Lung (tissue), 12 donors: ENCODE data around the gene SCAPER. TPM values are rescaled to one million over a fixed set of nuclear protein-coding genes. Genes with fewer than 3 reads are reported as not detected.

Experiments used
- ATAC-seq: fragments of 200-7000 bp; cut with Tn5 transposase; one replicate; pipeline ENCODE4 v1.9.1; 2020; ENCODE audit warnings: moderate number of reproducible peaks; ENCODE audit not compliant: insufficient read depth, low FRiP score
- DNase-seq, 3 donors: peaks; one replicate each; pipeline ENCODE4 v3.0.0-alpha.2; 2013 to 2017
- H3K27ac ChIP-seq, 2 donors: one replicate each; pipeline ENCODE4 v1.5.1; 2013; ENCODE audit warnings: mild to moderate bottlenecking in 2 of 2, moderate library complexity in 2 of 2, control low read depth in 1 of 2, inconsistent platforms in 1 of 2, low read depth in 1 of 2, low read length in 1 of 2
- H3K27me3 ChIP-seq, 3 donors: one replicate each; pipeline ENCODE4 v1.5.1; 2013; ENCODE audit warnings: low read length in 2 of 3; ENCODE audit not compliant: control insufficient read depth in 3 of 3, insufficient read depth in 3 of 3
- H3K36me3 ChIP-seq, 4 donors: one replicate each; pipeline ENCODE4 v1.5.1; 2013; ENCODE audit warnings: low read length in 4 of 4, mild to moderate bottlenecking in 1 of 4, moderate library complexity in 1 of 4; ENCODE audit not compliant: control insufficient read depth in 4 of 4, insufficient read depth in 4 of 4
- H3K4me1 ChIP-seq, 5 donors: one replicate each; pipeline ENCODE4 v1.5.1; 2013; ENCODE audit warnings: low read length in 5 of 5, mild to moderate bottlenecking in 2 of 5, moderate library complexity in 1 of 5; ENCODE audit not compliant: control insufficient read depth in 5 of 5, insufficient read depth in 5 of 5
- H3K4me3 ChIP-seq: one replicate; pipeline ENCODE4 v1.5.1; 2013; ENCODE audit warnings: mild to moderate bottlenecking, control low read depth, moderate library complexity
- H3K9ac ChIP-seq, 2 donors: one replicate each; pipeline ENCODE4 v1.5.1; 2013; ENCODE audit warnings: low read length in 2 of 2, control low read depth in 1 of 2; ENCODE audit not compliant: insufficient read depth in 1 of 2
- H3K9me3 ChIP-seq, 4 donors: one replicate each; pipeline ENCODE4 v1.5.1; 2013; ENCODE audit warnings: low read length in 3 of 4, mild to moderate bottlenecking in 1 of 4, moderate library complexity in 1 of 4; ENCODE audit not compliant: control insufficient read depth in 4 of 4, insufficient read depth in 3 of 4
- CTCF ChIP-seq: IDR thresholded peaks from 2 replicates; pipeline ENCODE4 v1.5.1; 2012; ENCODE audit warnings: mild to moderate bottlenecking; ENCODE audit errors: control extremely low read depth, extremely low read depth
- WGBS, 2 donors: extraction: QIAGEN DNeasy Blood & Tissue Kit; methylation state at CpG; one replicate each; pipeline ENCODE4 v1.1.7; 2013; 5-methylcytosine and 5-hydroxymethylcytosine counted together
- polyA plus RNA-seq, 2 donors: library from polyadenylated mRNA; stranded (reverse); fragments of 200-250 nt; gene quantifications; one replicate each; pipeline ENCODE4 v1.2.1, GENCODE V29; 2013
- total RNA-seq, 2 donors: library from RNA; depleted of rRNA in 1 of 2; stranded (reverse); fragments of >200 nt in 1 of 2; gene quantifications; one replicate each; pipeline ENCODE4 v1.2.1, GENCODE V29; 2014 to 2021
- donor health status: control.
- donor health status: control.
- donor health status: Bipolar disorder and iron deficiency.
- donor health status: healthy.
- donor health status: DM: yes; HTN: yes; CAD: no.

SCAPER gene
- total and polyA plus RNA-seq, 4 donors = 3.9 to 40.2 (median 19.5) TPM

GRCh38 chr15:76565366-76565765 lies 339.8 kb downstream of the SCAPER start:
- peaks cover 0 to 9% (median 0%) of the 10 kb centered on the region in 5 donors for H3K4me1 ChIP-seq
- no peaks in the 10 kb centered on the region for H3K36me3 ChIP-seq
- H3K9ac ChIP-seq = no peak overlapping the region
- no peak for TF ChIP-seq CTCF
- DNase-seq (no peak), ATAC-seq (no peak)
- peaks cover 0 to 6% (median 2%) of the 10 kb centered on the region in 4 donors for H3K9me3 ChIP-seq
- WGBS, 2 donors = 72 to 79% methylated on average over 1 of the region's 1 CpG
- H3K27ac ChIP-seq = no peak overlapping the region
- H3K27me3 ChIP-seq = no peaks in the 10 kb centered on the region
- no peak overlapping the region for H3K4me3 ChIP-seq

GRCh38 chr15:76555247-76555646 lies 349.9 kb downstream of the SCAPER start:
- DNase-seq (no peak), ATAC-seq (no peak)
- Histone ChIP-seq H3K4me1 (no peaks in the 10 kb centered on the region), H3K9me3 (no peaks in the 10 kb centered on the region), H3K4me3 (no peak overlapping the region), H3K9ac (no peak overlapping the region), H3K27me3 (no peaks in the 10 kb centered on the region), H3K27ac (no peak overlapping the region), H3K36me3 (peaks cover 0 to 3% (median 0%) of the 10 kb centered on the region in 4 donors)
- WGBS, 2 donors = 96 to 99% methylated on average over 1 of the region's 1 CpG
- TF ChIP-seq CTCF = no peak

GRCh38 chr15:76553564-76553963 lies 351.6 kb downstream of the SCAPER start:
- Histone ChIP-seq H3K4me3 (no peak overlapping the region), H3K4me1 (no peaks in the 10 kb centered on the region), H3K9me3 (no peaks in the 10 kb centered on the region), H3K36me3 (peaks cover 0 to 3% (median 0%) of the 10 kb centered on the region in 4 donors), H3K27me3 (no peaks in the 10 kb centered on the region), H3K27ac (no peak overlapping the region), H3K9ac (no peak overlapping the region)
- WGBS, 2 donors = 85 to 89% methylated on average over 2 of the region's 2 CpGs
- no peak for ATAC-seq
- no peak for DNase-seq
- no peak for TF ChIP-seq CTCF

GRCh38 chr15:76553102-76553501 lies 352.0 kb downstream of the SCAPER start:
- ATAC-seq = no peak

More at GRCh38 chr15:76553102-76553501, 352.0 kb downstream of the SCAPER start:
- Histone ChIP-seq H3K4me1 (no peaks in the 10 kb centered on the region), H3K9me3 (no peaks in the 10 kb centered on the region), H3K4me3 (no peak overlapping the region), H3K27me3 (no peaks in the 10 kb centered on the region), H3K27ac (no peak overlapping the region), H3K36me3 (peaks cover 0 to 3% (median 0%) of the 10 kb centered on the region in 4 donors), H3K9ac (no peak overlapping the region)
- no peak for TF ChIP-seq CTCF
- 96 to 97% methylated on average over 5 of the region's 5 CpGs for WGBS, 2 donors
- no peak for DNase-seq
